Body of pancreas (tissue), 4 donors: ENCODE measurements around the gene NCSTN.
"Not testable (repeated sequence)": the region's sequence is repeated elsewhere in the genome, so short reads cannot be mapped to it uniquely, and the experiment has no call there.

Experiments
- POLR2A ChIP-seq, 3 donors: fragments of 450-650 bp; IDR thresholded peaks; one replicate each; pipeline ENCODE4 v1.6.1; 2016; ENCODE audit warnings: antibody characterized with exemption in 3 of 3, mild to moderate bottlenecking in 2 of 3
- TF ChIP-seq, protein P1 (sequence below), 7 experiments: fragments of 450-650 bp in 4 of 7; fragments of 200-600 bp in 3 of 7; sonication (generic) in 3 of 7; IDR thresholded peaks; one replicate each; pipeline ENCODE4 v1.5.1; 2016 to 2019; ENCODE audit warnings: antibody characterized with exemption in 7 of 7

DNA sequence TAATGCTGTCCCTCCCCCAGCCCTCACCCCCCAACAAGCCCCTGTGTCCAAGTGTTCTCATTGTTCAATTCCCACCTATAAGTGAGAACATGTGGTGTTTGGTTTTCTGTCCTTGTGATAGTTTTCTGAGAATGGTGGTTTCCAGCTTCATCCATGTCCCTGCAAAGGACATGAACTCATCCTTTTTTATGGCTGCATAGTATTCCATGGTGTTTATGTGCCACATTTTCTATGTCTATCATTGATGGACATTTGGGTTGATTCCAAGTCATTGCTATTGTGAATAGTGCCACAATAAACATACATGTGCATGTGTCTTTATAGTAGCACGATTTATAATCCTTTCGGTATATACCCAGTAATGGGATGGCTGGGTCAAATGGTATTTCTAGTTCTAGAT is 41.6 kb downstream of the NCSTN start:
- not testable (repeated sequence) for TF ChIP-seq POLR2A (IDR thresholded peaks at IDR 0.05)
- TF ChIP-seq, protein P1, sequence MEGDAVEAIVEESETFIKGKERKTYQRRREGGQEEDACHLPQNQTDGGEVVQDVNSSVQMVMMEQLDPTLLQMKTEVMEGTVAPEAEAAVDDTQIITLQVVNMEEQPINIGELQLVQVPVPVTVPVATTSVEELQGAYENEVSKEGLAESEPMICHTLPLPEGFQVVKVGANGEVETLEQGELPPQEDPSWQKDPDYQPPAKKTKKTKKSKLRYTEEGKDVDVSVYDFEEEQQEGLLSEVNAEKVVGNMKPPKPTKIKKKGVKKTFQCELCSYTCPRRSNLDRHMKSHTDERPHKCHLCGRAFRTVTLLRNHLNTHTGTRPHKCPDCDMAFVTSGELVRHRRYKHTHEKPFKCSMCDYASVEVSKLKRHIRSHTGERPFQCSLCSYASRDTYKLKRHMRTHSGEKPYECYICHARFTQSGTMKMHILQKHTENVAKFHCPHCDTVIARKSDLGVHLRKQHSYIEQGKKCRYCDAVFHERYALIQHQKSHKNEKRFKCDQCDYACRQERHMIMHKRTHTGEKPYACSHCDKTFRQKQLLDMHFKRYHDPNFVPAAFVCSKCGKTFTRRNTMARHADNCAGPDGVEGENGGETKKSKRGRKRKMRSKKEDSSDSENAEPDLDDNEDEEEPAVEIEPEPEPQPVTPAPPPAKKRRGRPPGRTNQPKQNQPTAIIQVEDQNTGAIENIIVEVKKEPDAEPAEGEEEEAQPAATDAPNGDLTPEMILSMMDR (IDR thresholded peaks at IDR 0.05) = not testable (repeated sequence)
